Measurements from ENCODE around the gene SRCAP.

SRCAP gene

DNA sequence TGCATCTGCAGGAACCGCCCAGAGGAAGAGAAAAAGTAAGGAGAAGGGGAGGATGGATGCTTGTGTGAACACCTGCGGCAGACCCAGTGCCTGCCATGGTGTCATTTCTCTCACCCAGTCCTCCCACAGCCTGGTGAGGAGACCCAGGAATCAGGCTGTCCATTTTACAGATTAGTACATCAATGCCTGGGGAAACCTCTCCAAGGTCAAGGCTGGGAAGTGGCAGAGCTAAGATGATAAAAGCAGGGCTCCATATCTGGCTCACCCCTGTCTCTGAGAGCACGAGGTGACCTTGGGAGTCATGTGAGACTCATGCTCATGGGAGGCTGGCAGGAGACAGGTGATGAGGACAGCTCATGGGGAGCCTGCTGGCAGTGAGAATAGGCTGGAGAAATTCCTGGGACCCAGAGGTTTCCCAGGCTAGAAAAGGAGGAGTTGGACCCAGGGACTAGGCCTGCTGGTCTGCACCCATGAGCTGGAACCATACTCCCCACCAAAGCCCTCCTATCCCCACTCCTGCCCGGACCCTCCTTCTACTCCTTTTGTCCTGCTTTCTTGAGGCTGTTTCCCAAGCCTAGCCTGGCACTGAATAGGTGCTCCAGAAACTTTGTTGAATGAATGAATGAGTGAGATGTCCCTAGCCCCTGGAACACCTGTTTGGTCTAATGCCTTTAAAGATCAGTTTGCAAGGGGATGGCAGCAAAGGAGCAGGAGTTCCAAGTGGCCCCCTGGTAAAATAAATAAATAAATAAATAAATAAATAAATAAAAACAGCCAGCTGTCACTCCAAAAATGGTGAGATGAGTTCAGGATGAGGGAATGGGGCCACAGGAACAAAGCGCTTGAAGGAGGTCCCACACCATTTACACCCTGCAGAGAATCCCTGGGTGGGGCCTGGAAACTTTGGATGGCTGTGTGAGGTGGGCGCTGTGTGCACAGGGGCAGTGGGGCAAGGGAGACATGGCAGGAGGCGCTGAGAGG is 86.4 kb downstream of the SRCAP start:
- no peak for DNase-seq (ENCODE audit: extremely low spot score)
- ChIA-PET POLR2A (interaction anchor here (0.7 to 22.0 kb wide), 6 partner anchors 8 to 39 kb away, joined by 3 to 599 read pairs (median 5); partner anchors contain the start of gene PHKG2), CTCF (interaction anchor here (1.0 kb wide), 1 partner anchor 14 kb away, joined by 3 read pairs; no protein-coding TSS in a partner anchor)
- TF ChIP-seq L3MBTL2 (conservative IDR thresholded peaks at IDR 0.05) = no peak
- no peak for TF ChIP-seq SP1 (IDR thresholded peaks at IDR 0.05)
- TF ChIP-seq SUZ12 (IDR thresholded peaks at IDR 0.05) = no peak
- TF ChIP-seq LEF1 (IDR thresholded peaks at IDR 0.05; ENCODE audit: borderline replicate concordance) = no peak
- no peak for TF ChIP-seq BHLHE40 (IDR thresholded peaks at IDR 0.05; ENCODE audit: borderline replicate concordance)
- no peak for TF ChIP-seq NFRKB (IDR thresholded peaks at IDR 0.05)
- TF ChIP-seq ZNF384 (IDR thresholded peaks at IDR 0.05) = no peak
- no peak for TF ChIP-seq CTBP1 (IDR thresholded peaks at IDR 0.05; ENCODE audit: borderline replicate concordance)
- no peak for TF ChIP-seq TARDBP (IDR thresholded peaks at IDR 0.05)
- no peak for TF ChIP-seq FOXK2 (IDR thresholded peaks at IDR 0.05)
- TF ChIP-seq FOXA1 (IDR thresholded peaks at IDR 0.05) = no peak
- no peak for TF ChIP-seq FOXM1 (IDR thresholded peaks at IDR 0.05; ENCODE audit: borderline replicate concordance)

DNA sequence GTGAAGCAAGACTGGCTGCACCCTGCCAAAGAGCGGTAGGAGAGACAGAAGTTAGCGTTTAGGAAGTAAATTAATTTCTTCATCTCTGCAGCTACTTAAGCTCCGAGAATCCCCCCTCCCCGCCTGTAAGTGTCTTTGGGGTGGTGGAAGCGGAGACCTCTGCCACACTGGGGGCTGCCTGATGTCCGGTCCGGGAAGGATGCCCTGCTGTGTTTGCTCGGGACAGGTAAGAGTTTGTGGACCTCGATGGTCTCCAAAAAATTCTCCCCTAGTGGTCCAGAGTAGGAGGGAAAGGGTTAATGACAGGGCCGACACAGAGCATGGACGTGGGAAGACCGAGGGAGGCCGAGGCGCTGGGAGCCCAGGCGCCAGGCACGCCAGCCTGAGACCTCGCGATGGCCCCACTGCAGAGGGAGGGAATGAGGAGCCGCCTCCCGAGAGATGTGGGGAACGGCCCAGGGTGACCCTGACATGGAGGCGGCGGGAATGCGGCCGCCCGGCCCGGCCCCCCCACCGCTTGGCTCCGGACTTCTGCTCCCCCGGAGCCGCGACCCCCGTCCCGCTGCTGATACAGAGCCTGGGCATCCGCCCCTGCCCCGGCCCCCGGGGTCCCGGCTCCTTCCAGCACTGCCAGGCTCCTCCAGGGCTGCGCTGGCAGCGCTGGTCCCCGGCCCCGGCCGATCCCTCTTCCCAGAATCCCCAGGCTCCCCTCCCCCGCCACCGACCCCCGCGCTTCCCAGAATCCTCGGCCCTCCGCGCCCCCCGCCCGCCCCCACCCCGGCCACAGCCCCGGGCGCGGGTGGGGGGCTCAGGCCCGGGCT is 87.4 kb downstream of the SRCAP start:
- CTCF ChIA-PET = interaction anchor here (0.6 kb wide), 3 partner anchors 19 to 754 kb away, joined by 3 to 4 read pairs (median 3); no protein-coding TSS in a partner anchor
- peak; percentile 86 for DNase-seq (ENCODE audit: extremely low spot score)
- TF ChIP-seq CTBP1 (IDR thresholded peaks at IDR 0.05; ENCODE audit: borderline replicate concordance) (no peak), NFRKB (IDR thresholded peaks at IDR 0.05) (0 out of 2 replicates have a peak, but pooled peaks have one; percentile 28), L3MBTL2 (conservative IDR thresholded peaks at IDR 0.05) (peak; percentile 72), FOXA1 (IDR thresholded peaks at IDR 0.05) (no peak), SUZ12 (IDR thresholded peaks at IDR 0.05) (no peak), SP1 (IDR thresholded peaks at IDR 0.05) (no peak)
- TF ChIP-seq, protein P1, sequence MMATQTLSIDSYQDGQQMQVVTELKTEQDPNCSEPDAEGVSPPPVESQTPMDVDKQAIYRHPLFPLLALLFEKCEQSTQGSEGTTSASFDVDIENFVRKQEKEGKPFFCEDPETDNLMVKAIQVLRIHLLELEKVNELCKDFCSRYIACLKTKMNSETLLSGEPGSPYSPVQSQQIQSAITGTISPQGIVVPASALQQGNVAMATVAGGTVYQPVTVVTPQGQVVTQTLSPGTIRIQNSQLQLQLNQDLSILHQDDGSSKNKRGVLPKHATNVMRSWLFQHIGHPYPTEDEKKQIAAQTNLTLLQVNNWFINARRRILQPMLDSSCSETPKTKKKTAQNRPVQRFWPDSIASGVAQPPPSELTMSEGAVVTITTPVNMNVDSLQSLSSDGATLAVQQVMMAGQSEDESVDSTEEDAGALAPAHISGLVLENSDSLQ (IDR thresholded peaks at IDR 0.05) = no peak
- POLR2A ChIA-PET = interaction anchor here (0.5 to 22.0 kb wide), 16 partner anchors 9 to 156 kb away, joined by 3 to 599 read pairs (median 5); partner anchors contain the start of gene PHKG2

GRCh38 chr16:30786936-30787612 is 88.1 kb downstream of the SRCAP start, which contains the start of gene ZNF629:
Gene ZNF629, minus strand, starts transcription at chr16:30787205. Its CDS starts 2,723 bp downstream, at chr16:30784482.
- TF ChIP-seq SP1 (IDR thresholded peaks at IDR 0.05) (no peak), FOXM1 (IDR thresholded peaks at IDR 0.05; ENCODE audit: borderline replicate concordance) (peak; percentile 72; the same call in 1 of the 2 replicates), ELF4 (IDR thresholded peaks at IDR 0.05) (peak; percentile 68), ARNT (IDR thresholded peaks at IDR 0.05) (peak; percentile 20; the same call in 1 of the 2 replicates), L3MBTL2 (conservative IDR thresholded peaks at IDR 0.05) (peak; percentile 66)
- POLR2A ChIA-PET = interaction anchor here (0.5 to 22.0 kb wide), 14 partner anchors 9 to 155 kb away, joined by 3 to 599 read pairs (median 5); partner anchors contain the start of genes PHKG2 and SRCAP
- CTCF ChIA-PET = interaction anchor here (0.6 to 1.2 kb wide), 4 partner anchors 18 to 755 kb away, joined by 3 to 5 read pairs (median 4); no protein-coding TSS in a partner anchor
- peak; percentile 86 for DNase-seq (ENCODE audit: extremely low spot score)

DNA sequence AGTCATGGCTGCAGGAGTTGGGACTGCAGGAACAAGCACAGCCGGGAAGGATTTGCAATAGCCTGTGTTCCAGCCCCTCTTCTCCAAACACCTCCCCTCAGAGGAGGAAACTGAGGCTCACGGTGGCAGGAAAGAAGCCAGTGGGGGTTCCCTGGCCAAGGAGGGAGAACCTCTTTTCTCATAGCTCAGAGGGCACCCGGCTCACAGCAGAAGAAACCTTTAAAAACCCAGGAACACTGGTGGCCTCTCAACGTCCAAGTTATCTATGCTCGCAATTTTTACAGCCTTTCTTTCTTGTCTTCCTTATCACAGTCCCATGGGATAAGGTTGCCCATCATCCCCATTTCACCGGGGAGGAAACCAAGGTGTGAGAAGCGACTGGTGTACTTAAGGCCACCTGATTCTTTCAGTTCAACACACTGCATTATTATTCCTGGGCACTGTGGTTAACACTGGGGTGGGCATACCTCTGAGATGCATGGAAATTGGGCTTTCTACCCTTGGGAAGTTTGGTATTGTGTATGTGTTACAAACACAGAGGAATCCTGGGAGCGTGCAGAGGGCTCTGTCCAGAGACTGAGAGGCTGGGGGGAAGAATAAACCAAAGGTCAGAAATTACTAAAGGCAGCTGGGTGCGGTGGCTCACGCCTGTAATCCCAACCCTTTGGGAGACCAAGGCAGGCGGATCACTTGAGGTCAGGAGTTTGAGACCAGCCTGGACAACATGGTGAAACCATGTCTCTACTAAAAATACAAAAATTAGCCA is 88.8 kb downstream of the SRCAP start:
- DNase-seq (ENCODE audit: extremely low spot score) = no peak
- ChIA-PET CTCF (interaction anchor here (1.0 to 1.3 kb wide), 3 partner anchors 18 to 88 kb away, joined by 3 to 7 read pairs (median 5); no protein-coding TSS in a partner anchor), POLR2A (interaction anchor here (0.6 to 22.0 kb wide), 14 partner anchors 8 to 154 kb away, joined by 3 to 599 read pairs (median 6); partner anchors contain the start of genes PHKG2 and SRCAP)
- TF ChIP-seq TARDBP (IDR thresholded peaks at IDR 0.05) = no peak
- TF ChIP-seq SP1 (IDR thresholded peaks at IDR 0.05) = no peak
- TF ChIP-seq LEF1 (IDR thresholded peaks at IDR 0.05; ENCODE audit: borderline replicate concordance) = no peak
- no peak for TF ChIP-seq FOXA1 (IDR thresholded peaks at IDR 0.05)
- TF ChIP-seq, protein P1 (IDR thresholded peaks at IDR 0.05) = no peak
- no peak for TF ChIP-seq BHLHE40 (IDR thresholded peaks at IDR 0.05; ENCODE audit: borderline replicate concordance)
- no peak for TF ChIP-seq SUZ12 (IDR thresholded peaks at IDR 0.05)
- no peak for TF ChIP-seq HDGF (IDR thresholded peaks at IDR 0.05; ENCODE audit: borderline replicate concordance)
- no peak for TF ChIP-seq L3MBTL2 (conservative IDR thresholded peaks at IDR 0.05)
- no peak for TF ChIP-seq CTBP1 (IDR thresholded peaks at IDR 0.05; ENCODE audit: borderline replicate concordance)
- no peak for TF ChIP-seq FOXK2 (IDR thresholded peaks at IDR 0.05)
